Smooth muscle cell (in vitro differentiated cells): Measurements from ENCODE around the gene ARHGEF26. TPM values are rescaled to one million over a fixed set of nuclear protein-coding genes. Genes with fewer than 3 reads are reported as not detected.

Source experiments
- DNase-seq: peaks from one replicate; lab custom pipeline; 2025; ENCODE audit not compliant: unreplicated experiment; lab: John Stamatoyannopoulos, UW
- H2AFZ ChIP-seq: fragments of 200-600 bp; sonication (generic); 2 replicates; pipeline ENCODE4 v1.6.0; 2016; ENCODE audit warnings: antibody characterized with exemption, low read depth, mild to moderate bottlenecking
- H3F3A ChIP-seq: fragments of 200-600 bp; sonication (generic); 2 replicates; pipeline ENCODE4 v1.6.0; 2017; ENCODE audit warnings: antibody characterized with exemption, low read depth
- H3K27ac ChIP-seq: fragments of 200-600 bp; sonication (generic); 2 replicates; pipeline ENCODE4 v1.5.1; 2016; ENCODE audit warnings: low read depth, mild to moderate bottlenecking
- H3K27me3 ChIP-seq: fragments of 200-600 bp; sonication (generic); 2 replicates; pipeline ENCODE4 v1.6.1; 2016; ENCODE audit warnings: low read depth, mild to moderate bottlenecking
- H3K36me3 ChIP-seq: fragments of 200-600 bp; sonication (generic); 2 replicates; pipeline ENCODE4 v1.5.1; 2016; ENCODE audit warnings: low read depth
- H3K4me1 ChIP-seq: fragments of 200-600 bp; sonication (generic); 2 replicates; pipeline ENCODE4 v1.5.1; 2016; ENCODE audit warnings: low read depth
- H3K4me2 ChIP-seq: fragments of 200-600 bp; sonication (generic); 2 replicates; pipeline ENCODE4 v1.6.0; 2016; ENCODE audit warnings: mild to moderate bottlenecking
- H3K4me3 ChIP-seq: fragments of 200-600 bp; sonication (generic); 2 replicates; pipeline ENCODE4 v1.5.1; 2016; ENCODE audit warnings: mild to moderate bottlenecking
- H3K79me2 ChIP-seq: fragments of 200-600 bp; sonication (generic); 2 replicates; pipeline ENCODE4 v1.6.0; 2016; ENCODE audit warnings: low read depth, mild to moderate bottlenecking
- H3K9ac ChIP-seq: fragments of 200-600 bp; sonication (generic); 2 replicates; pipeline ENCODE4 v1.6.0; 2016; ENCODE audit warnings: low read depth
- H3K9me3 ChIP-seq: fragments of 200-600 bp; sonication (generic); replicated peaks from 2 replicates; pipeline ENCODE4 v1.5.1; 2016; ENCODE audit warnings: low read depth
- H4K20me1 ChIP-seq: fragments of 200-600 bp; sonication (generic); 2 replicates; pipeline ENCODE4 v1.6.0; 2016; ENCODE audit warnings: low read depth
- WGBS: methylation state at CpG from one replicate; pipeline ENCODE4 v1.1.7; 2016; ENCODE audit warnings: low lambda C conversion rate; 5-methylcytosine and 5-hydroxymethylcytosine counted together
- polyA plus RNA-seq: library from polyadenylated mRNA; unstranded; fragments of >200 nt; fragmentation: Nextera tagmentation; extraction: Ambion mirVana; gene quantifications from 2 replicates; pipeline ENCODE4 v1.2.1, GENCODE V29; 2016
- total RNA-seq: library from RNA; depleted of rRNA; stranded (reverse); fragments of >200 nt; gene quantifications from 2 replicates; pipeline ENCODE4 v1.2.3, GENCODE V29; 2014
- TF ChIP-seq, protein P1 (sequence below): fragments of 200-600 bp; sonication (generic); IDR thresholded peaks from 2 replicates; pipeline ENCODE4 v1.5.1; 2017; ENCODE audit warnings: borderline replicate concordance, mild to moderate bottlenecking, antibody characterized with exemption; ENCODE audit not compliant: insufficient read depth, poor library complexity, severe bottlenecking

Gene ARHGEF26
- total and polyA plus RNA-seq, 2 experiments from 2014 or later, result 0.83 to 1.4 TPM

DNA sequence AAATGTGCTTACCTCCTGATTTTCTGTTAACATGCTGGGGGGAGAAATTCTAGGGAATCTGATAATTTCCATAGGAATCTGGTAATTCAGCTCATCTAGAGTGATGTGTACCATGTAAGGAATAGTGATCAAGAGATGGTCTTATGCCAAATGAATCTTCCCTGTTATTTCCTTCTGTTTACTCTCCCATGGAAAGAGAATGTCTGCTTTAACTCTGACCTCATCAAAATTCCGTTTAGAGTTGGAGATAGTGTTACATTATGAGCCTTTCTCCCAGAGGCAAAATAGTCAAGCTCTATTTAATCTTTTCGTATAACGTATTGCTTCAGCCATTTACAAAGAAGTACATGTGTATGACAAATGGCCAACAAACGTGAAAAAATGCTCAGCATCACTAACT lies 76.6 kb downstream of the ARHGEF26 start:
- 86% methylated on average over 4 of the region's 4 CpGs for WGBS

DNA sequence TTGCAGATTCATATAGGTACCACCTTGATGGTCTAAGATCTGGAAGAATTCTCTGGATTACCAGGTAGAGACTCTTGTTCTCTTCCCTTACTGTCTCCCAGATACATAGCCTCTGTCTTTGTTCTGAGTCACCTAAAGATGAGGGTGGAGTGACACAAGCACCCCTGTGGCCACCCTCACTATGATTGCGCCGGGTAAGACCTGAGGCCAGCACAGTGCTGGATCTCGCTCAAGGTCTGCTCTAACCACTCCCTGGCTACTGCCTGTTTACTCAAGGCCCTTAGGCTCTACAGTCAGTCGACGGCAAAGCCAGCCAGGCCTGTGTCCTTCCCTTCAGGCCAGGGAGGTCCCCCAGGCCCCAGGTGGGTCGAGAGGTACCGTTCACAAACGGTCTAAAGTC lies 88.3 kb downstream of the ARHGEF26 start:
- Histone ChIP-seq H3K79me2 (no peaks in the 10 kb centered on the region), H3F3A (no peaks in the 10 kb centered on the region), H3K9me3 (no peaks in the 10 kb centered on the region), H3K9ac (no peak overlapping the region), H3K4me1 (no peaks in the 10 kb centered on the region), H3K27ac (no peak overlapping the region), H3K4me2 (no peak overlapping the region), H2AFZ (no peak overlapping the region), H3K36me3 (no peaks in the 10 kb centered on the region), H4K20me1 (no peaks in the 10 kb centered on the region), H3K4me3 (no peak overlapping the region), H3K27me3 (no peaks in the 10 kb centered on the region)
- WGBS, result 89% methylated on average over 8 of the region's 8 CpGs
- DNase-seq, result no peak
- TF ChIP-seq, protein P1, sequence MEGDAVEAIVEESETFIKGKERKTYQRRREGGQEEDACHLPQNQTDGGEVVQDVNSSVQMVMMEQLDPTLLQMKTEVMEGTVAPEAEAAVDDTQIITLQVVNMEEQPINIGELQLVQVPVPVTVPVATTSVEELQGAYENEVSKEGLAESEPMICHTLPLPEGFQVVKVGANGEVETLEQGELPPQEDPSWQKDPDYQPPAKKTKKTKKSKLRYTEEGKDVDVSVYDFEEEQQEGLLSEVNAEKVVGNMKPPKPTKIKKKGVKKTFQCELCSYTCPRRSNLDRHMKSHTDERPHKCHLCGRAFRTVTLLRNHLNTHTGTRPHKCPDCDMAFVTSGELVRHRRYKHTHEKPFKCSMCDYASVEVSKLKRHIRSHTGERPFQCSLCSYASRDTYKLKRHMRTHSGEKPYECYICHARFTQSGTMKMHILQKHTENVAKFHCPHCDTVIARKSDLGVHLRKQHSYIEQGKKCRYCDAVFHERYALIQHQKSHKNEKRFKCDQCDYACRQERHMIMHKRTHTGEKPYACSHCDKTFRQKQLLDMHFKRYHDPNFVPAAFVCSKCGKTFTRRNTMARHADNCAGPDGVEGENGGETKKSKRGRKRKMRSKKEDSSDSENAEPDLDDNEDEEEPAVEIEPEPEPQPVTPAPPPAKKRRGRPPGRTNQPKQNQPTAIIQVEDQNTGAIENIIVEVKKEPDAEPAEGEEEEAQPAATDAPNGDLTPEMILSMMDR, result no peak

More for the DNA sequence above, 76.6 kb downstream of the ARHGEF26 start:
- Histone ChIP-seq H3K79me2 (no peaks in the 10 kb centered on the region), H3K27ac (no peak overlapping the region), H3F3A (no peaks in the 10 kb centered on the region), H3K4me3 (no peak overlapping the region), H3K27me3 (no peaks in the 10 kb centered on the region), H3K9ac (no peak overlapping the region), H3K36me3 (no peaks in the 10 kb centered on the region), H3K4me1 (no peaks in the 10 kb centered on the region), H2AFZ (no peak overlapping the region), H3K4me2 (no peak overlapping the region), H3K9me3 (no peaks in the 10 kb centered on the region), H4K20me1 (no peaks in the 10 kb centered on the region)
- DNase-seq, result no peak
- TF ChIP-seq, protein P1, result no peak

DNA sequence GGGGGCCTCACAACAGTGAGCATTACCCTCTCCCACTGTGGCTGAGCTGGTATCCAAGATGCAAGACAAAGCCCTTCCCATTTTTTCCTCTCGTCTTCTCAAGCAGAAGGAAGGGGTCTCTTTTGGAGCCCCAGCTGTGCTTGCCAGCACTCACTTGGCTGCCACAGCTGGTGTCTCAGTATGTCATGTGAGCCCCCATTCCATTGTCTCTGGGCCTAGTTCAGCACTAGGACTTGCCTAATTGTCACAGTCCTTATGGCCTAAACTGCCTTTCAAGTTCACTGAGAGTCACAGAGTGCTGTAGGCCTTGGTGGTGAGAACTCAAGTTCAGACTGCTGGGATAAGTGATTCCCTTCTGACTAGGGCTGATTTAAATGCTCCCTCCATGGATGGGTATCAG lies 89.8 kb downstream of the ARHGEF26 start:
- H3K27me3 ChIP-seq, result no peaks in the 10 kb centered on the region

DNA sequence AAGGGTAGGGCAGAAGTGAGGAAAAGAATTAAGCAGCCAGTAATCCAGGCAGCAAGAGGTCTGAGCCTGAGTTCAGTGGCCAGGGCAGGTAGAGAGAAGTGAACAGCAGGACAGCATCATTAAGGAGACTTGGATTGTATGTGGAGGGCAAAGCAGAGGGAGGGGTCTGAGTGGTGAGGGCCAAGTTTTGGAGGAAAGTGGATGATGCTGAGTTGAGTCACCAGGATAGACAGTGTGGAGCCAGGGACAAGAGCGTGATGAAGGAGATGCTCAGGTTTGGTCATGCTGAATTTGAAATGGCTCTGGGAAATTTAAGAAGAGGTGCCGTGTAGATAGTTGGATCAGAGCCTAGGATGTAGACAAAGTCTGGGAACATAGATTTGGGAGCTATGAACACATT lies 93.1 kb downstream of the ARHGEF26 start:
- no peak overlapping the region for H3K4me3 ChIP-seq
- no peak overlapping the region for H3K4me2 ChIP-seq
- WGBS, result 81% methylated on average over 2 of the region's 2 CpGs
- H3K36me3 ChIP-seq, result no peaks in the 10 kb centered on the region
- no peaks in the 10 kb centered on the region for H3K4me1 ChIP-seq
- H3F3A ChIP-seq, result no peaks in the 10 kb centered on the region
- H4K20me1 ChIP-seq, result no peaks in the 10 kb centered on the region
- H3K27me3 ChIP-seq, result no peaks in the 10 kb centered on the region
- no peak overlapping the region for H2AFZ ChIP-seq
- H3K9ac ChIP-seq, result no peak overlapping the region
- H3K79me2 ChIP-seq, result no peaks in the 10 kb centered on the region
- no peak for DNase-seq
- no peaks in the 10 kb centered on the region for H3K9me3 ChIP-seq
- H3K27ac ChIP-seq, result no peak overlapping the region
- TF ChIP-seq, protein P1, result no peak

More for the DNA sequence above, 89.8 kb downstream of the ARHGEF26 start:
- Histone ChIP-seq H3K4me2 (no peak overlapping the region), H3K4me3 (no peak overlapping the region), H3K36me3 (no peaks in the 10 kb centered on the region), H3K27ac (no peak overlapping the region), H3K79me2 (no peaks in the 10 kb centered on the region), H3F3A (no peaks in the 10 kb centered on the region), H2AFZ (no peak overlapping the region), H3K9me3 (no peaks in the 10 kb centered on the region), H3K4me1 (no peaks in the 10 kb centered on the region), H3K9ac (no peak overlapping the region), H4K20me1 (no peaks in the 10 kb centered on the region)
- TF ChIP-seq, protein P1, result no peak
- DNase-seq, result no peak
- 100% methylated on average over 1 of the region's 1 CpG for WGBS
